Myocyte (in vitro differentiated cells): ENCODE results near the gene FEM1C. TPM values are rescaled to one million over a fixed set of nuclear protein-coding genes. Genes with fewer than 3 reads are reported as not detected.
A peak's percentile ranks its signal among the peaks of the same experiment; 100 is the strongest.

Source experiments
- DNase-seq: peaks from one replicate; pipeline ENCODE4 v3.0.0-alpha.2; 2012; ENCODE audit warnings: low read depth
- polyA plus RNA-seq: library from polyadenylated mRNA; unstranded; fragments of >200 nt; gene quantifications from one replicate; pipeline ENCODE4 v1.2.1, GENCODE V29; 2012; ENCODE audit warnings: missing spikeins
- total RNA-seq: library from RNA; depleted of rRNA; stranded (reverse); fragments of >200 nt; gene quantifications from 2 replicates; pipeline ENCODE4 v1.2.3, GENCODE V29; 2014

Gene FEM1C, protein sequence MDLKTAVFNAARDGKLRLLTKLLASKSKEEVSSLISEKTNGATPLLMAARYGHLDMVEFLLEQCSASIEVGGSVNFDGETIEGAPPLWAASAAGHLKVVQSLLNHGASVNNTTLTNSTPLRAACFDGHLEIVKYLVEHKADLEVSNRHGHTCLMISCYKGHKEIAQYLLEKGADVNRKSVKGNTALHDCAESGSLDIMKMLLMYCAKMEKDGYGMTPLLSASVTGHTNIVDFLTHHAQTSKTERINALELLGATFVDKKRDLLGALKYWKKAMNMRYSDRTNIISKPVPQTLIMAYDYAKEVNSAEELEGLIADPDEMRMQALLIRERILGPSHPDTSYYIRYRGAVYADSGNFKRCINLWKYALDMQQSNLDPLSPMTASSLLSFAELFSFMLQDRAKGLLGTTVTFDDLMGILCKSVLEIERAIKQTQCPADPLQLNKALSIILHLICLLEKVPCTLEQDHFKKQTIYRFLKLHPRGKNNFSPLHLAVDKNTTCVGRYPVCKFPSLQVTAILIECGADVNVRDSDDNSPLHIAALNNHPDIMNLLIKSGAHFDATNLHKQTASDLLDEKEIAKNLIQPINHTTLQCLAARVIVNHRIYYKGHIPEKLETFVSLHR
- total RNA-seq: 16.8 and 18.7 TPM in 2 replicates
- 6.9 TPM for polyA plus RNA-seq

- DNase-seq: peak; percentile 98
Observed at GRCh38 chr5:115544436-115545350, at the start of gene FEM1C. FEM1C (minus strand) TSS chr5:115544775; CDS start chr5:115543493, 1,282 bp downstream.

GRCh38 chr5:115589043-115589442 lies 44.5 kb upstream of the FEM1C start:
- DNase-seq: no peak

DNA sequence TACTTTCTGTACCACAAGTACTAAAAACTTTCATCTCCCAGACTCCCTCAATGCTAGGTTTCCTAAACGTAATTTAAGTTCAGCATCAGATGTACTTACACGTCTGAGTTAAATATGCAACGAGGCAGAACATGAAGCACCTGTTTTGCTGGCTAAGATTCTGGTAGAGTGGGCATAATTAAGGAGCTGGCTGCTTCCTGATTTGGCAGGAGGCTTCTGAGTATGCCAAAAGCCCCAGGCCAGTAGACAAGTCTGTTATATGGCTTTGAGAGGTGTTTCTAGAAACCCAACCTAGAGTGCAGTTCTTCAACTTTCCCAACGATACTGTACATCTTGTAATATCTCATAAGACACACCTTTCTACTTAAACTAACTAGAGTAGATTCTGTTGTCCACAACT lies 44.1 kb upstream of the FEM1C start:
- DNase-seq: no peak

- peak; percentile 50 for DNase-seq
Observed at GRCh38 chr5:115586525-115587146, 42.1 kb upstream of the FEM1C start.

DNA sequence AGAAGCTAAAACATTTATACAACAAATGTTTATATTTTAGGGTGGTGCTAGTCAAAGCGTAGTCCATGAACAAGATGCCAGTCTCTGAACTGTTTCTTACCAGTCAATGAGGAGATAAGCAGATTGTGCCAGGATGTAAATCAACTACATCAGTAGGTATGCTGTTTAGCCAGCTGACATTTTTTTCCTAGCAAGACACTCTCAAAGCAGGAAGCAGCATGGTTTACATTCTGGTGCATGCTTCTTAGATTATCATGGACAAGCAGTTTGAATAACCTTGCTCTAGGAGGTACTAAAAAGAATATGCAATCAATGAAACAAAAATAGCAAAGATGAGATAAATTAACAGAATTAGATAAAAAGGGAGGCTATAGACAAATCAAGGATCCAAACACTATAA lies 40.7 kb upstream of the FEM1C start:
- DNase-seq: no peak

DNA sequence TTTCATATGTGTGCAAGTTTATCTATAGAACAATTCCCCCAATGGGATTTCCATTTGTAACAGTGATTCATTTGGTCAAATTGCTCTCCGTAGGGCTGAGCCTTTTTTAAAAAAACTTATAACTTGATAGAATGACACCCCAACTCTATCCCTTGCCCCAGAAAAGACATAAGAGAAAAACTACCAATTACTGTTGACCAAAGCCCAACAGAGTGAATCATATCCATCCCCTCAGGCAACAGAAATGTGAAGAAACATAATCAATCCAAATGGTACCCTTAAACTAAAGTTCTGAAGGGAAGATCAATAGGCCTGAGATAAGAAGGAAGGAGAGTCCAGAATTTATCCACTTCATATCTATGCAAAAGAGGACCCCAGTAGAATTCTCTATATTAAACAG lies 39.9 kb upstream of the FEM1C start:
- no peak for DNase-seq

GRCh38 chr5:115583474-115583873 lies 38.9 kb upstream of the FEM1C start:
- DNase-seq: peak; percentile 92

DNA sequence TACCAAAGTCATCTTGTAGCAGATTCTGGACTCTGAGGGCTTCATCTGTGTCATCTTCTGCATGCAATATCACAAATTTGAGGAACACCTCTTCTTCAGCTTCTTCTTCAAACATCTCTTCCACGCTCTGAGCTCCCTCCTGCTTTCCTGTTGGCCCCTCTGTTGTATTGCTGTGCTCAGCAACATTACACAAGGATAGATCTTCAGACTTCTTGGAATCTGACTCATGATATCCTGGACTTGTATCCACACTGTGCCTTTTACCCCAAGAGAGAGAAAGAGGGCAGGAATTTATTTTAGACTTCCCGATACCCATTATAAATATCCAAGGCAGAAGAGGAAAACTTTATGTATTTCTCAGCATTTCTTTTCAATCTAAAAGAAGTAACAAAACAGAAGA lies 36.4 kb upstream of the FEM1C start:
- no peak for DNase-seq

- peak; percentile 47 for DNase-seq
Observed at GRCh38 chr5:115579747-115580173, 35.2 kb upstream of the FEM1C start.

- DNase-seq: no peak
Observed at GRCh38 chr5:115579216-115579615, 34.6 kb upstream of the FEM1C start.

GRCh38 chr5:115578657-115579056 lies 34.1 kb upstream of the FEM1C start:
- DNase-seq: no peak

DNA sequence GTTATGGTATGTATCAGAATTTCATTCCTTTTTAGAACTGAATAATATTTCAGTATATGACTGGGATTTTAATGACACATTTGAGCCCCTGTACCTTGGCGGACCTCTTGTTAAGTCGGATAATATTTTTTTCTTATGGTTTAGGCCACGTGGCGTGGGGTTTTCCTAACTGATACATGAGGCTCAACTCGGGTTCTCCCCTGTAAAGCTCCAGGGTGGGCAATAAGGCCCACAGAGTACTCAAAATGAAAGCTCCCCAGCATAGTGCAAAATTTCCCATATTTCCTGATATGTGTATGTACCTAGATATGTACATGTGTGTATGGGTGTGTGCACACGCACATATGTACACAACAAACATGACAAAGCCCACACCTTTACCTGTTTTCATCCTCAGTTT lies 33.2 kb upstream of the FEM1C start:
- DNase-seq: no peak

DNA sequence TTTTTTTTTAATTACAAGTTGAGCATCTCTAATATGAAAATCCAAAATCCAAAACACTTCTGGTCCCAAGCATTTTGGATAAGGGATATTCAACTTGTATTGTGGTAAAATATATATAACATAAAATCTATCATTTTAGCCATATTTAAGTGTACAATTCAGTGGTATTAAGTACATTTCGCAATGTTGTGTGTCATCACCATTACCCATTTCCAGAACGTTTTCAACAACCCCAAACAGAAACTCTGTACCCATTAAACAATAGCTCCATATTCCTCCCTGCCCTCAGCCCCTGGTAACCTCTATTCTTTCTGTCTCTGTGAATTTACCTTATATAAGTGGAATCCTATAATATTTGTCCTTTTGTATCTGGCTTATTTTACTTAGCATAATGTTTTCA lies 32.8 kb upstream of the FEM1C start:
- no peak for DNase-seq

GRCh38 chr5:115575167-115576070 lies 30.8 kb upstream of the FEM1C start:
- no peak for DNase-seq

DNA sequence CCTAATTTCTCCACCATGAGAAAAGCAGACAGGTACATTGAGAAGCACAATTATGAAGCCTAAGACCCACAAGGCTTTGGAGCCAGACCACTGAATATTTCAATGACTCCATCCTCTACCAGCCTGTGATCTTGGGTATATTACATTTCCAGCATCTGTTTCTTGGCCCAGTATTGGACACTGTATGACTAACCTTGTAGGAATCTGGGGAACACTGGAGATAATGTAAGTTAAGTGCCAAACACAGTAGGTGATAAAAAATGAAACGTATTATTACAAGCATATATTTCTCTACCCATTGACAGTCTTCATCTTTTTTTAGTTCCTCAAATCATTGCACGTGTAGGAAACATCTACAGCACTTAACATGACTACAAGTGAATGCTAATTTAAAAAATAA lies 28.6 kb upstream of the FEM1C start:
- peak; percentile 69 for DNase-seq

GRCh38 chr5:115571441-115571878 lies 26.9 kb upstream of the FEM1C start:
- DNase-seq: no peak

DNA sequence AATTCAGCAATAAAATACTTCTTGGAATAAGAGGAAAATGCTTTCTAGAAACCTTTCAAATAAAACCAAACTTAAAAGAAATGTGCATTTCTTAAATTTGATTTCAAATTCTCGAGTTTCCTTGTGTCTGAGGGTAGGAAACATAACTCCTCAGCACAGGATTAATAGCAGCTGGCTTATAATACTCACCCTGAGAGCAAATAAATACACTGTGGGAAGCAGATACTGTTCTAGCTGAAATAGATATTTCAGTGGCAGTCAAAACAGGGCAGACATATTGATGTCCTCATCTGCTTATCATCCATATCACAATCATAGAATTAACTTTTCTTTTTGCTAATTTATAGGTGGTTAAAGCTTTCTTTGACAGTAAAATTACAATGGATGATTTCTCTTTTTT lies 24.1 kb upstream of the FEM1C start:
- peak; percentile 49 for DNase-seq

DNA sequence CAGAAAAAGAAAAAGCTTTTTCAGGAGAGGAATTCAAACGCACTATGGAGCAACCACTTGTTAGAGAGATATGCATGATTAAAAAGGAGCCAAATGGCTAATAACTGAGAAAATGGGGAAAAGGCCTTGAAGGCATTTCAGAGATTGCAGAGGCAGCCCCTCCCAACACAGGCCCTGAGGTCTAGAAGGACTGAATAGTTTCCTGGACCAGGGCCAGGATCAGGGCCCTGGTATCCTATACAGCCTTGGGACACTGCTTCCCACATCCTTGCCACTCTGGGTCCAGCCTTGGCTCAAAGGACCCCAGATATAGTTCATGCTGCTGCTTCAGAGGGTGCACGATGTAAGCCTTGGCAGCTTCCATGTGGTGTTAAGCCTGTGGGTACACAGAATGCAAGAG lies 20.7 kb upstream of the FEM1C start:
- DNase-seq: no peak

- DNase-seq: no peak
Observed at GRCh38 chr5:115561176-115561575, 16.6 kb upstream of the FEM1C start.

- DNase-seq: peak; percentile 76
Observed at GRCh38 chr5:115559524-115559923, 14.9 kb upstream of the FEM1C start.
